Esophagus squamous epithelium (tissue), 5 donors: ENCODE measurements around the gene CXADR. TPM values are rescaled to one million over a fixed set of nuclear protein-coding genes. Genes with fewer than 3 reads are reported as not detected.

Experiments
- DNase-seq: peaks from one replicate; lab custom pipeline; 2025; lab: John Stamatoyannopoulos, UW
- H3K27ac ChIP-seq, 4 donors: fragments of 200-600 bp; sonication (generic); one replicate each; pipeline ENCODE4 v1.5.1; 2016 to 2019; ENCODE audit warnings: mild to moderate bottlenecking in 1 of 4
- H3K27me3 ChIP-seq, 4 donors: fragments of 200-600 bp; sonication (generic); 1 replicate in 3 of 4; 2 replicates in 1 of 4; pipeline versions ENCODE4 v1.5.1 to v1.6.0; 2017 to 2021; ENCODE audit warnings: antibody characterized with exemption in 1 of 4
- H3K36me3 ChIP-seq, 3 donors: fragments of 200-600 bp; sonication (generic); one replicate each; pipeline ENCODE4 v1.5.1; 2016 to 2019
- H3K4me1 ChIP-seq, 3 donors: fragments of 200-600 bp; sonication (generic); one replicate each; pipeline ENCODE4 v1.5.1; 2017 to 2019
- H3K4me3 ChIP-seq, 4 donors: fragments of 200-600 bp; sonication (generic); 1 replicate in 3 of 4; 2 replicates in 1 of 4; pipeline ENCODE4 v1.5.1; 2016 to 2019; ENCODE audit warnings: mild to moderate bottlenecking in 2 of 4, moderate library complexity in 1 of 4
- H3K9me3 ChIP-seq, 3 donors: fragments of 200-600 bp; sonication (generic); one replicate each; pipeline ENCODE4 v1.5.1; 2016 to 2019
- CTCF ChIP-seq, 6 experiments: fragments of 450-650 bp in 4 of 6; fragments of 200-600 bp in 2 of 6; sonication (generic) in 2 of 6; IDR thresholded peaks; one replicate each; pipeline ENCODE4 v1.5.1; 2016 to 2019; ENCODE audit warnings: antibody characterized with exemption in 6 of 6, mild to moderate bottlenecking in 4 of 6, moderate library complexity in 4 of 6
- POLR2A ChIP-seq, 4 donors: fragments of 450-650 bp; IDR thresholded peaks; one replicate each; pipeline ENCODE4 v1.6.1; 2017; ENCODE audit warnings: antibody characterized with exemption in 4 of 4, mild to moderate bottlenecking in 4 of 4, moderate library complexity in 3 of 4
- WGBS, 2 donors: methylation state at CpG; one replicate each; pipeline ENCODE4 v1.1.5; 2018; 5-methylcytosine and 5-hydroxymethylcytosine counted together
- intact Hi-C: fragments of 100-400 bp; cut with DNase I; formaldehyde crosslinking; loops from one replicate; pipeline ENCODE4 v1.15.0; 2022
- total RNA-seq, 4 donors: library from RNA; depleted of rRNA; stranded (reverse); fragments of >200 nt; gene quantifications; one replicate each; pipeline ENCODE4 v1.1.0, GENCODE V29; 2016
- donor health status: DM: yes; HTN: yes; CAD: no.

CXADR gene
- total RNA-seq, 4 donors from 2014 or later = 41.2 to 74.8 (median 47.9) TPM

DNA sequence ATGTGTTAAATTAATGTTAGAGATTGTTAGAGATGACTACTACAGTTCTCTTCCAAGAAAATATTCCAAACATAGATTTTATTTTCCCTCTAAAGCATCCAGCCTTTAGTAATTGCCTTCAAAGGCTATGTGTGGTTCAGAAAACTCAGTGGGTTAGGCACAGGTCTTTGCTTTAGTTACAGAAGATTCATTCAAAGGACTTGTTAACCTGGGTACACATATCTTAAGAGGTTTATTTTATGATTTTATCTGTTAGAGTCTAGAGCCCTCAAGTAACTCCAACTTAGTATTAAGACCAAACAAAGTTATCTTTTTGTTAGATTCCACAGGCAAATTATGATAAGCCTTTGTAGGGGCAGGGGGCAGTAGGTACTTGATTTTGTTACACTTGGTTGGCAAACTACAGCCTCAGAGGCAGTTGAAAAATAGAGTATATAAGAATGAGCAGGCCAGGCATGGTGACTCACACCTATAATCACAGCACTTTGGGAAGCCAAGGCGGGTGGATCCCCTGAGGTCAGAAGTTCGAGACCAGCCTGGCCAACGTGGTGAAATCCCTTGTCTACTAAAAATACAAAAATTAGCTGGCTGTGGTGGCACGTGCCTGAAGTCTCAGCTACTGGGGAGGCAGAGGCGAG is 37.9 kb downstream of the CXADR start:
- Histone ChIP-seq H3K27me3 (no peaks in the 10 kb centered on the region), H3K9me3 (no peaks in the 10 kb centered on the region), H3K4me3 (no peak overlapping the region), H3K36me3 (peaks cover 0 to 58% (median 0%) of the 10 kb centered on the region in 3 donors), H3K4me1 (peaks cover 0 to 7% (median 0%) of the 10 kb centered on the region in 3 donors), H3K27ac (no peak overlapping the region)
- WGBS, 2 donors = 50 to 57% methylated on average over 5 of the region's 5 CpGs
- no peak for DNase-seq
- intact Hi-C loops = no loop called here
- TF ChIP-seq POLR2A (IDR thresholded peaks at IDR 0.05) (no peak), CTCF (IDR thresholded peaks at IDR 0.05) (no peak)

DNA sequence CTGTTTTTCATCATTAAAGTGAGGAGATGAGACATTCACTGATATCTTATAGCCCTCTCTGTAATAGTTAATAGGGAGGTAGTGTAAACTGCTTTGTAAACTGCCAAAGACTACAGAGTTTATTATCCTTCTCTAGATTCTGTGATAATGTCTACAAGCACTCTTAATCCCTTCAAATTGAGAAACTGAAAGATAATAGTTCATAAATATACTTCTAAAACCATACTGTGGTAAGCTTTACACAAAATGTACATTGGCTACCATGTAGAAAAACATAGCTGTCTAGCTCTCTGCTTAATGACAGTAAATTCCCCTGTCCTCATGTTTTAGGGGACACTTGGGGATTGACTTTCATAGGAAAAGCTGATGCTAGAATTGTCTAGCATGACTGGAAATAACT is 39.6 kb downstream of the CXADR start:
- Histone ChIP-seq H3K36me3 (peaks cover 0 to 50% (median 0%) of the 10 kb centered on the region in 3 donors), H3K4me3 (no peak overlapping the region), H3K27ac (no peak overlapping the region), H3K9me3 (no peaks in the 10 kb centered on the region), H3K4me1 (no peaks in the 10 kb centered on the region), H3K27me3 (no peaks in the 10 kb centered on the region)
- intact Hi-C loops = no loop called here
- no peak for TF ChIP-seq CTCF (IDR thresholded peaks at IDR 0.05)
- TF ChIP-seq POLR2A (IDR thresholded peaks at IDR 0.05) = no peak
- no peak for DNase-seq

DNA sequence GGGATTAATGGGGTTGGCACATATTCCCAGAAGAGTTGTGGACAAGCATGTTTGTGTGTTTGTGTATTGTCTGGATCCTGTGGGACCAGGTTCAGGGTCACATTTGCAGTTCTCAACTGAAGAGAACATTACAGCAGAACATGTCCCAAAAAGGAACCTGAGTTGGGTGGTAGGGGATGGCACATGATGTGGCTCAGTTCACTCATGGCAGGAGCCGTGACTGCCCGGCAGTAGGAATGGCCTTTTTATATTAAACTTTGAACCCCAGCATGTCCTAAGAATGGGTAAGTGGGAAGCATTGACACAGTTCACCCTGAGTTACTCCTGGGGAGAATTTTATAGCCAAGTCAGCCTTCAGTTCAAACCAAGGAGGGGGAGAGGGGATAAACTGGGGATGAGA is 41.3 kb downstream of the CXADR start:
- Histone ChIP-seq H3K4me3 (no peak overlapping the region), H3K27ac (no peak overlapping the region), H3K36me3 (peaks cover 0 to 44% (median 0%) of the 10 kb centered on the region in 3 donors), H3K4me1 (no peaks in the 10 kb centered on the region), H3K9me3 (no peaks in the 10 kb centered on the region), H3K27me3 (no peaks in the 10 kb centered on the region)
- TF ChIP-seq CTCF (IDR thresholded peaks at IDR 0.05) (no peak), POLR2A (IDR thresholded peaks at IDR 0.05) (no peak)
- WGBS, 2 donors = 67 to 69% methylated on average over 2 of the region's 2 CpGs
- no peak for DNase-seq
- intact Hi-C loops = no loop called here

DNA sequence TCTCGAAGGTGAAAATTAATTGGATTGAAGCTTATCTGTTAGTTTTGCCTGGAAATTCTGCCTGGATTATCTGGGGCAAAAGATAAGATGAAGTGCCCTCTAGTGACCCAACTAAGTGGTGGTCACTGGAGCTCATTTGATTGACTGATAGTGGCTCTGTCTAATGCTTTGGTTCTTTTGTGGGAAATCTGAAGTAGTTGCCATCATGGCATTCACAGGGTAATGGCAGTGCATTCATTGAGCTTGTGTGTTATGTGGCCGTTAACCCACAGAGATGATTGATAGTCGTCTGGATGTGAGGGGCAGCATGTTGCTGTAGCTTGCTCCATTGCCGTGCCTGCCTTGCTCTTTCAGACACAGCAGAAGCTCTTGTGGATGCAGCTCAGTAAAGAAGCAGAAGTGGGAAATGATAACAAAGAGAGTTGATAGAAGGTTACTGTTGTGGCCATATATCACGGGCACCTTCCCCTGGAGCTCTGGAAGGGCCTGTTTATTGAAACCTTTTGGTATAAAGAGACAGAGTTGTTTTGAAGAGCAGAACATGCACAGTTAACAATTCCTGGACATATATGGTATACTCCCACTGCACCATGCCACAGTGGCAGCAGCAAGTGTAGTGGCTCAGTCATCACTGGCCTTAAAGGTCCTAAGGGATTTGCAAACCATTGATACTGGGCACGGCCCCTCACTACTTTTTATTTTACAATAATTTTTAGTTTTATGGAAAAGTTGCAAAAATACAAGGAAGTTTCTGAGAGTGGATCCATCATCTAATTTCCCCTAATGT is 42.0 kb downstream of the CXADR start:
- H3K36me3 ChIP-seq = peaks cover 0 to 39% (median 0%) of the 10 kb centered on the region in 3 donors
- WGBS, 2 donors = 60 to 68% methylated on average over 3 to 5 of the region's 6 CpGs
- H3K4me3 ChIP-seq = no peak overlapping the region
- no peaks in the 10 kb centered on the region for H3K27me3 ChIP-seq
- intact Hi-C loops = no loop called here
- H3K27ac ChIP-seq = no peak overlapping the region
- no peaks in the 10 kb centered on the region for H3K9me3 ChIP-seq
- TF ChIP-seq POLR2A (IDR thresholded peaks at IDR 0.05) (no peak), CTCF (IDR thresholded peaks at IDR 0.05) (peak in 3 of 6 experiments; percentile 8 to 34 (median 11))
- H3K4me1 ChIP-seq = no peaks in the 10 kb centered on the region
- no peak for DNase-seq

DNA sequence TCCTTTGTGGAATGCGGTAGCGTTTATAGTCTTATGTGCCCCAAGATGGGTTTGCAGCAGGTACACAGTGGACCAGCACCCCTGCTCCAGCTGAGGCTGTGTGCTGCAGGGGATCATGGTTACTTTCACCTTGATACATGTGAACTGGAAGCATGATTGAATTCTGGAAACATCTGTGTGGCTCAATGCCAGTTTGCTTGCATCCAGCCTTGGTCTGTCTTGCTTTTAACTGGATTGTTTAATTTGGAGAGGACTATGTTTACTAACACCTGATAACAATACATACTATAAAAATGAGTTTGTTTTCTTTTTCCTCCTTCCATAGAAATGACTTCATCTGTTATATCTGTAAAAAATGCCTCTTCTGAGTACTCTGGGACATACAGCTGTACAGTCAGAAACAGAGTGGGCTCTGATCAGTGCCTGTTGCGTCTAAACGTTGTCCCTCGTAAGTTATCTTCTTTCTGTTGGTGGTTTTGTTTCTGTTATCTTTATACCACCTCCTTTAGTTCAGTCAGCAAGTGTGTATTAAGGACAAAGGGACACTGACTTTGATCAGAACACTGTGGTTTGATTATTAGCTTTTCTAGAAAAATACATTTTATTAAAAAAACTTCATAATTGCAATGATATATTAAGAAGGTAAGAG is 47.7 kb downstream of the CXADR start:
- no peaks in the 10 kb centered on the region for H3K27me3 ChIP-seq
- no peak for DNase-seq
- intact Hi-C loops = no loop called here
- H3K4me3 ChIP-seq = no peak overlapping the region
- no peak overlapping the region for H3K27ac ChIP-seq
- H3K4me1 ChIP-seq = no peaks in the 10 kb centered on the region
- TF ChIP-seq POLR2A (IDR thresholded peaks at IDR 0.05) (no peak), CTCF (IDR thresholded peaks at IDR 0.05) (no peak)
- peaks cover 0 to 64% (median 0%) of the 10 kb centered on the region in 3 donors for H3K36me3 ChIP-seq
- WGBS, 2 donors = 68 to 77% methylated on average over 3 to 5 of the region's 5 CpGs
- H3K9me3 ChIP-seq = no peaks in the 10 kb centered on the region
